Measurements from ENCODE around the gene AADACL4.

DNA sequence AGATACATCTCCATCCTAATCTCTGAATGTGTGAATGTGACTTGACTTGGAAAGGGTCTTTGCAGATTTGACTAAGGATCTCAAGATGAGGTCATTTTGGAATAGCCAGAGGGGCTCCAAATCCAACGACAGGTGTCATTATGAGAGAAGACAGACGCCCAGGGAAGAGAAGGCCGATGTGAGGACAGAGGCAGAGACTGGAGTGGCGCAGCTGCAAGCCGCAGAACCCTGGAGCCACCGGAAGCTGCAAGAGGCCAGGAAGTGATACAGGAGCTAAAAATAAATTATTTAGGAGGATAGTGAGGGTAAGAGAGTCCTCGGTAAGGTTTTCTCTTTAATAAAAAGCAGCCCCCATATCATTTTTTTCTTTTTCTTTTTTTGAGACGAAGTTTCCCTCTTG, 9.7 kb upstream of the AADACL4 start:
- TF ChIP-seq, protein P1, sequence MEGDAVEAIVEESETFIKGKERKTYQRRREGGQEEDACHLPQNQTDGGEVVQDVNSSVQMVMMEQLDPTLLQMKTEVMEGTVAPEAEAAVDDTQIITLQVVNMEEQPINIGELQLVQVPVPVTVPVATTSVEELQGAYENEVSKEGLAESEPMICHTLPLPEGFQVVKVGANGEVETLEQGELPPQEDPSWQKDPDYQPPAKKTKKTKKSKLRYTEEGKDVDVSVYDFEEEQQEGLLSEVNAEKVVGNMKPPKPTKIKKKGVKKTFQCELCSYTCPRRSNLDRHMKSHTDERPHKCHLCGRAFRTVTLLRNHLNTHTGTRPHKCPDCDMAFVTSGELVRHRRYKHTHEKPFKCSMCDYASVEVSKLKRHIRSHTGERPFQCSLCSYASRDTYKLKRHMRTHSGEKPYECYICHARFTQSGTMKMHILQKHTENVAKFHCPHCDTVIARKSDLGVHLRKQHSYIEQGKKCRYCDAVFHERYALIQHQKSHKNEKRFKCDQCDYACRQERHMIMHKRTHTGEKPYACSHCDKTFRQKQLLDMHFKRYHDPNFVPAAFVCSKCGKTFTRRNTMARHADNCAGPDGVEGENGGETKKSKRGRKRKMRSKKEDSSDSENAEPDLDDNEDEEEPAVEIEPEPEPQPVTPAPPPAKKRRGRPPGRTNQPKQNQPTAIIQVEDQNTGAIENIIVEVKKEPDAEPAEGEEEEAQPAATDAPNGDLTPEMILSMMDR (IDR thresholded peaks at IDR 0.05) = no peak
- TF ChIP-seq POLR2A (IDR thresholded peaks at IDR 0.05) = no peak
